Measurements from ENCODE around the gene OR2G3.

Gene OR2G3

DNA sequence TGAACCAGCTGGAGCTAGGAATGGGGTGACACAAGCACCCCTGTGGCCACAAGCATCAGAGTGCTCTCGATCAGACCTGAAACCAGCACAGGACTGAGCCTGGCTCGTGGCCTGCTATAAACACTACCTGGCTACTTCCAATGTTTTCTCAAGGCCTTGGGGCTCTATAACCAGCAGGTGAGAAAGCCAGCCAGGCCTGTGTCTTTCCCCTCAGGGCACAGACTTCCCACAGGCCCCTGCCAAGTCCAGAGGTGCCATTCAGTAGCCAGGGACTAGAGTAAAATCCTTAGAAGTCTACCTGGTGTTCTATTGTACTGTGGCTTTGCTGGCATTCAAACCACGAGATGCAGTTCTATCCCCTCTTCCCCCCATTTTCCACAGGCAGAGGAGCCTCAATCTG, 22.6 kb downstream of the OR2G3 start:
- Histone ChIP-seq H3K36me3 (ENCODE audit: control insufficient read depth in 2 of 2, insufficient read depth in 2 of 2, low read length in 2 of 2) (no peaks in the 10 kb centered on the region), H3K27ac (ENCODE audit: low read length) (no peak overlapping the region), H3K9ac (ENCODE audit: low read length in 2 of 2) (no peak overlapping the region), H3K4me3 (ENCODE audit: low read length in 2 of 2) (no peak overlapping the region), H3K4me1 (ENCODE audit: control insufficient read depth, insufficient read depth, low read length) (no peaks in the 10 kb centered on the region), H3K9me3 (ENCODE audit: control insufficient read depth in 2 of 2, low read length in 2 of 2) (no peaks in the 10 kb centered on the region), H3K27me3 (ENCODE audit: control insufficient read depth in 1 of 2, insufficient read depth in 2 of 2, low read length in 2 of 2) (no peaks in the 10 kb centered on the region)

DNA sequence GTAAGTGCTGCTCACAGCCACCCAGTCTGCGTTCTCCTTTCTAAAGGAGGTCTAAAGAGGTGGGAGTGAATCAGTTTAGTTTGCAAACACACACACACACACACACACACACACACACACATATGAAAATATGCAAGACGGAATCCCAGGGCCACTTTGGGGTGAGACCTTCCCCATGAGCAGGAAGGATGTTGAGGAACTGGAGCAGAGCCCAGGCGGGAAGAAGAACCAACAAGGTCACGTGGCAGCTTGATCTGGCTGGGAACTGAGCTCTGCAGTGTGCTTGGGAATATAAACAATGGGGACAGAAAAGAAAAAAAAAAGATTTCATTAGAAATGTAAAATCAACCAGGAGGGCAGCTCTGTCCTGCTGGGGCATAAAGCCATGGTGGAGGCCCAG, 32.6 kb downstream of the OR2G3 start:
- no peak overlapping the region for H3K4me3 ChIP-seq (ENCODE audit: low read length in 2 of 2)
- H3K27ac ChIP-seq (ENCODE audit: low read length), result no peak overlapping the region
- no peaks in the 10 kb centered on the region for H3K36me3 ChIP-seq (ENCODE audit: control insufficient read depth in 2 of 2, insufficient read depth in 2 of 2, low read length in 2 of 2)
- peaks cover 0 to 6% of the 10 kb centered on the region in 2 donors for H3K27me3 ChIP-seq (ENCODE audit: control insufficient read depth in 1 of 2, insufficient read depth in 2 of 2, low read length in 2 of 2)
- H3K4me1 ChIP-seq (ENCODE audit: control insufficient read depth, insufficient read depth, low read length), result no peaks in the 10 kb centered on the region
- peaks cover 0 to 2% of the 10 kb centered on the region in 2 donors for H3K9me3 ChIP-seq (ENCODE audit: control insufficient read depth in 2 of 2, low read length in 2 of 2)
- no peak overlapping the region for H3K9ac ChIP-seq (ENCODE audit: low read length in 2 of 2)

DNA sequence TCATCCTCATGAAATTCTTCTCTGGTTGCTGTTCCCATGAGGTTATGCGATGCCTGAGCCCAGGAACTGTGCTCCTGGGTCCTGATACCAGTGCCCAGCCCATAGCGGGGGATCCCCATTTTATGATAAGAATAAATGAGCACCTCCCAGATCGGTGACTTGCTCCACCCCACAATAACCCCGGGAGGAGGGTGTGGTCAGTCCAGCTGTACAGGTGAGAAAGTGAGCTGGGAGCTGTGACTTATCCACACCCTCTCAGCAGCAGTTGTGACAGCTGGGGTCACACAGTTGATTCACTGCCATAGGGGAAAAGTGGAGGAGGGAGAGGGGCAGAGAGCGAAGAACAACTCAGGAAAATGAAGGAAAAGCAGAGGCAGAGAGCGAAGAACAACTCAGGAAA, 33.4 kb downstream of the OR2G3 start:
- H3K9ac ChIP-seq (ENCODE audit: low read length in 2 of 2), result no peak overlapping the region
- H3K4me1 ChIP-seq (ENCODE audit: control insufficient read depth, insufficient read depth, low read length), result no peaks in the 10 kb centered on the region
- no peak overlapping the region for H3K27ac ChIP-seq (ENCODE audit: low read length)
- H3K9me3 ChIP-seq (ENCODE audit: control insufficient read depth in 2 of 2, low read length in 2 of 2), result peaks cover 0 to 2% of the 10 kb centered on the region in 2 donors
- H3K4me3 ChIP-seq (ENCODE audit: low read length in 2 of 2), result no peak overlapping the region
- H3K36me3 ChIP-seq (ENCODE audit: control insufficient read depth in 2 of 2, insufficient read depth in 2 of 2, low read length in 2 of 2), result no peaks in the 10 kb centered on the region
- H3K27me3 ChIP-seq (ENCODE audit: control insufficient read depth in 1 of 2, insufficient read depth in 2 of 2, low read length in 2 of 2), result peaks cover 0 to 6% of the 10 kb centered on the region in 2 donors

DNA sequence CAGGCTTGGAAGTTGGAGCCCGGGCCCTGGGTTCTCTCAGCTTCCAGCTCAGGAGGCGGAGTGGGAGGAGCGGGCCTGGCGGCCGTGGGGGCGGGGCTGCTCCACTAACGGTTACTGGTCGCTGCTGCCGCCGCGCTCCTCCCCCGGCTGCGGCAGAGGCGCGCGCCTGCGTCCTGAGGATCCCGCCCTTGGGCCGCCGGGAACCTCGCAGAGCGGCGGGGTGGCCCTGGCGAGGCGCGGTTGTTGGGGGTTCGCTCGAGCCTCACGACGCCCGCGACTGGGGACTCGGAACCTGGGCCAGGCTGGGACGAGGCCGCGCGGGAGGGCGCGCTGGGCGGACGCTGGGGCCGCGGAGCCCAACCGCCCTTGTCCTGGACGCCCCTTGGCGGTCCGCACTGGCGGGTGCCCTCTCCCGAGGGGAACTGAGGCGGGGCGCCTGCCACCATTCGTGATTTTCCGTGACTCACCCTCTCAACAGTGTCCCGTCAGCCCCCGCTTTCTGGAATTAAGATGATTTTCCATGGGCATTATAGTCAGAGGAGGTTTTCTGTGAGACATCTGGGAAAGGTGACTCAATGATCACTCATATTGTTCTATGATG, 34.1 kb downstream of the OR2G3 start:
- H3K9ac ChIP-seq (ENCODE audit: low read length in 2 of 2), result no peak overlapping the region
- no peak overlapping the region for H3K4me3 ChIP-seq (ENCODE audit: low read length in 2 of 2)
- peaks cover 1 to 2% of the 10 kb centered on the region in 2 donors for H3K9me3 ChIP-seq (ENCODE audit: control insufficient read depth in 2 of 2, low read length in 2 of 2)
- H3K36me3 ChIP-seq (ENCODE audit: control insufficient read depth in 2 of 2, insufficient read depth in 2 of 2, low read length in 2 of 2), result no peaks in the 10 kb centered on the region
- no peak overlapping the region for H3K27ac ChIP-seq (ENCODE audit: low read length)
- peaks cover 0 to 6% of the 10 kb centered on the region in 2 donors for H3K27me3 ChIP-seq (ENCODE audit: control insufficient read depth in 1 of 2, insufficient read depth in 2 of 2, low read length in 2 of 2)
- H3K4me1 ChIP-seq (ENCODE audit: control insufficient read depth, insufficient read depth, low read length), result no peaks in the 10 kb centered on the region

DNA sequence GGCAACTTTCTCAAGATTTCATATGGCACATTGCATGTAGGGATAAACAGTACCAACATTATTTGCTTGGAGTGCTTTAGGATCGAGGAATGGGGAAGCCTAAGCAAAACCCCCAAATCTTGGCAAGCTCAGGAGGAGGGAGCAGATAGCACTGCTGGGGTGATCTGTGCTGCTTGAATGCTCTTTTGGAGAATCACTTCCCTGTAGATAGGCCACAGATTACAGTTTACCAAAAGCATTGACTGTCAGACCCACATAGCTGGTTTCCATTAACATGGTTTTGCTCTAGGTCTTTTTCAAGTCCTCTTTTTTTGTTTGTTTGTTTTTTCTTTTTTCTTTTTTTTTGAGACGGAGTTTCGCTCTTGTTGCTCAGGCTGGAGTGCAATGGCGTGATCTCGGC, 37.4 kb downstream of the OR2G3 start:
- Histone ChIP-seq H3K9ac (ENCODE audit: low read length in 2 of 2) (no peak overlapping the region), H3K4me1 (ENCODE audit: control insufficient read depth, insufficient read depth, low read length) (no peaks in the 10 kb centered on the region), H3K4me3 (ENCODE audit: low read length in 2 of 2) (no peak overlapping the region), H3K27ac (ENCODE audit: low read length) (no peak overlapping the region), H3K36me3 (ENCODE audit: control insufficient read depth in 2 of 2, insufficient read depth in 2 of 2, low read length in 2 of 2) (no peaks in the 10 kb centered on the region), H3K9me3 (ENCODE audit: control insufficient read depth in 2 of 2, low read length in 2 of 2) (peaks cover 0 to 3% of the 10 kb centered on the region in 2 donors), H3K27me3 (ENCODE audit: control insufficient read depth in 1 of 2, insufficient read depth in 2 of 2, low read length in 2 of 2) (peaks cover 0 to 6% of the 10 kb centered on the region in 2 donors)

DNA sequence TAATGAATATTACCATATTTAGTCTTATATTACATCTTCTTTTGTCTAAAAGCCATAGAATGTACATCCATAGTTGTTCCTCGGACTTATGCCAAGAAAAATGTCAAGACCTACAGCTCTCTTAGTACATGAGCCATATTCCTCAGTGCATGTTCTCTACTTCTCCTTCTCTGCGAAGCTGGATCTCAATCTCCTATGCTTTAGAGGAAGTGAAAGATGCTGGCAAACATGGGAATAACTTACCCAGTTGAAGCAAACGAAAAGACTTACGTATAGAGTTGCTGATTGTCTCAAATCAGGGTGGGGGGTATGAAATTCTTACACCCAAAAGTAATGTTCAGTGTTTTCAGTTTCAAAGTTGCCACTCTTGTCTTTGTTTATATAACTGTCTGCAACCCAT, 41.5 kb downstream of the OR2G3 start:
- Histone ChIP-seq H3K27me3 (ENCODE audit: control insufficient read depth in 1 of 2, insufficient read depth in 2 of 2, low read length in 2 of 2) (no peaks in the 10 kb centered on the region), H3K9me3 (ENCODE audit: control insufficient read depth in 2 of 2, low read length in 2 of 2) (peaks cover 0 to 6% of the 10 kb centered on the region in 2 donors), H3K9ac (ENCODE audit: low read length in 2 of 2) (no peak overlapping the region), H3K36me3 (ENCODE audit: control insufficient read depth in 2 of 2, insufficient read depth in 2 of 2, low read length in 2 of 2) (no peaks in the 10 kb centered on the region), H3K27ac (ENCODE audit: low read length) (no peak overlapping the region), H3K4me1 (ENCODE audit: control insufficient read depth, insufficient read depth, low read length) (no peaks in the 10 kb centered on the region), H3K4me3 (ENCODE audit: low read length in 2 of 2) (no peak overlapping the region)

DNA sequence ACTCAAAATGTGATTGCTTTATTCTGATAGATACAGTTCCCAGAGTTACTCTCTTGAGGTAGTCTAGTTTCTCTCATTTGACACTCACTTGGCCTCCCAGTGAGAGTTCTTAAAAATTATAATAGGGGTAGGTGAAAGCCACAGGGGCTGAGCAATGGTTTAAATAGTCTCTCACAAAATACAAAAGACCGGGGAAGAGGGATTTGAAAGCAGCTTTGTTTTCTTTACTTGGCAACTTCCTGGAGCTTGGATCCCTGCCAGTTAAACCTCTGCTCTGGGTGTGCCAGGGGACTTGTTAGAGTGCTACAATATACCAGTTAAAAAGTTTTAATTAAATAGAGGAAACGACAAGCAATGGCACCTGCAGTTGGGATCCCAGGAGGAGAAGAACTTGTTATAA, 42.5 kb downstream of the OR2G3 start:
- H3K4me3 ChIP-seq (ENCODE audit: low read length in 2 of 2), result no peak overlapping the region
- H3K27ac ChIP-seq (ENCODE audit: low read length), result no peak overlapping the region
- H3K4me1 ChIP-seq (ENCODE audit: control insufficient read depth, insufficient read depth, low read length), result no peaks in the 10 kb centered on the region
- no peaks in the 10 kb centered on the region for H3K27me3 ChIP-seq (ENCODE audit: control insufficient read depth in 1 of 2, insufficient read depth in 2 of 2, low read length in 2 of 2)
- no peaks in the 10 kb centered on the region for H3K36me3 ChIP-seq (ENCODE audit: control insufficient read depth in 2 of 2, insufficient read depth in 2 of 2, low read length in 2 of 2)
- H3K9me3 ChIP-seq (ENCODE audit: control insufficient read depth in 2 of 2, low read length in 2 of 2), result peaks cover 0 to 7% of the 10 kb centered on the region in 2 donors
- no peak overlapping the region for H3K9ac ChIP-seq (ENCODE audit: low read length in 2 of 2)

DNA sequence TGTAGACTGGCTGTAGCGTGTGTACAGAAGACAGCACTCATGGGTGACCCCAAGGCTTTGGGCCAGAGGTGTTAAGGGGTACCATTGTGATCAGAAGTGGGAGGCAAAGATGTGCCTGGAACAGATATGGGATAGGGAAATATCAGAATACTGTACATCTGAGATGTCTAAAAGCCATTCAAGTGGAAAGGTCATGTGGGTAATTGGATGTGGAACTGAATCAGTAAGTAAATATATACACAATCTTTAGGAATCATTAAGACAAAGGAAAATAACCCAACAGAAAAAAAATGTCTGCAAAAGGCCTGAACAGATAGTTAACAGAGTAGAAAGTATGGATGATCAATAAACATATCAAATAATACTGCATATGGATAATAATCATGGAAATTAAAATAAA, 47.7 kb downstream of the OR2G3 start:
- no peak overlapping the region for H3K27ac ChIP-seq (ENCODE audit: low read length)
- peaks cover 0 to 4% of the 10 kb centered on the region in 2 donors for H3K9me3 ChIP-seq (ENCODE audit: control insufficient read depth in 2 of 2, low read length in 2 of 2)
- H3K36me3 ChIP-seq (ENCODE audit: control insufficient read depth in 2 of 2, insufficient read depth in 2 of 2, low read length in 2 of 2), result no peaks in the 10 kb centered on the region
- no peak overlapping the region for H3K9ac ChIP-seq (ENCODE audit: low read length in 2 of 2)
- H3K27me3 ChIP-seq (ENCODE audit: control insufficient read depth in 1 of 2, insufficient read depth in 2 of 2, low read length in 2 of 2), result no peaks in the 10 kb centered on the region
- no peak overlapping the region for H3K4me3 ChIP-seq (ENCODE audit: low read length in 2 of 2)
- H3K4me1 ChIP-seq (ENCODE audit: control insufficient read depth, insufficient read depth, low read length), result no peaks in the 10 kb centered on the region
